WTC11 (cell line): ENCODE measurements around the gene GSG1L. TPM values are rescaled to one million over a fixed set of nuclear protein-coding genes. Genes with fewer than 3 reads are reported as not detected.

Experiments
- ATAC-seq: fragments of 200-7000 bp; cut with Tn5 transposase; 2 replicates; pipeline ENCODE4 v1.10.0; 2021; ENCODE audit warnings: mild to moderate bottlenecking, moderate library complexity
- CTCF ChIA-PET: fragments of 300-600 bp; sonication (Branson Sonifier 250); formaldehyde crosslinking; loops from one replicate; lab custom pipeline; 2021; ENCODE audit warnings: antibody characterized with exemption; lab: Charles Lee
- POLR2A ChIA-PET: fragments of 350-600 bp; sonication (Branson Sonifier 250); formaldehyde crosslinking; loops from one replicate; lab custom pipeline; 2021; ENCODE audit warnings: antibody characterized with exemption; lab: Charles Lee
- DNase-seq: peaks from one replicate; pipeline ENCODE4 v3.0.0; 2021; ENCODE audit warnings: low spot score
- H3K27ac Mint-ChIP-seq: 2 replicates; pipeline ENCODE4 v1.8.0; 2021; ENCODE audit warnings: mixed read lengths
- H3K27me3 Mint-ChIP-seq: 2 replicates; pipeline ENCODE4 v1.8.0; 2021; ENCODE audit warnings: low read depth, mild to moderate bottlenecking, moderate library complexity, mixed read lengths
- H3K36me3 Mint-ChIP-seq: 2 replicates; pipeline ENCODE4 v1.8.0; 2021; ENCODE audit warnings: mixed read lengths
- H3K4me1 Mint-ChIP-seq: 2 replicates; pipeline ENCODE4 v1.8.0; 2022; ENCODE audit warnings: mixed read lengths
- H3K4me3 Mint-ChIP-seq: 2 replicates; pipeline ENCODE4 v1.8.0; 2021; ENCODE audit warnings: mild to moderate bottlenecking, moderate library complexity, mixed read lengths
- H3K9me3 Mint-ChIP-seq: 2 replicates; pipeline ENCODE4 v1.8.0; 2021; ENCODE audit warnings: mixed read lengths
- CREB1 ChIP-seq: sonication (generic); formaldehyde crosslinking; IDR thresholded peaks from 2 replicates; pipeline ENCODE4 v1.8.0; 2023; ENCODE audit warnings: mild to moderate bottlenecking, missing genetic modification reagents
- E2F4 ChIP-seq: sonication (generic); formaldehyde crosslinking; IDR thresholded peaks from 2 replicates; pipeline ENCODE4 v1.8.1; 2022; ENCODE audit warnings: low read depth, mild to moderate bottlenecking, moderate library complexity, missing genetic modification reagents, borderline replicate concordance
- ELF4 ChIP-seq: sonication (generic); formaldehyde crosslinking; IDR thresholded peaks from 2 replicates; pipeline ENCODE4 v1.8.1; 2022; ENCODE audit warnings: low read depth, mild to moderate bottlenecking, moderate library complexity, missing genetic modification reagents
- ERG ChIP-seq: fragments of 250-450 bp; sonication (Bioruptor Pico); IDR thresholded peaks from 2 replicates; pipeline ENCODE4 v1.8.0; 2021; ENCODE audit warnings: mild to moderate bottlenecking
- GTF2I ChIP-seq: fragments of 250-450 bp; sonication (Bioruptor Pico); conservative IDR thresholded peaks from 2 replicates; pipeline ENCODE4 v1.4.0; 2021; ENCODE audit warnings: mild to moderate bottlenecking
- HMGXB4 ChIP-seq: sonication (generic); formaldehyde crosslinking; IDR thresholded peaks from 2 replicates; pipeline ENCODE4 v1.8.1; 2023; ENCODE audit warnings: mild to moderate bottlenecking, moderate library complexity, missing genetic modification reagents
- MAX ChIP-seq: sonication (generic); formaldehyde crosslinking; IDR thresholded peaks from 2 replicates; pipeline ENCODE4 v1.8.0; 2022; ENCODE audit warnings: mild to moderate bottlenecking, missing genetic modification reagents
- NR1H2 ChIP-seq: sonication (generic); formaldehyde crosslinking; IDR thresholded peaks from 2 replicates; pipeline ENCODE4 v1.9.0; 2021; ENCODE audit warnings: mild to moderate bottlenecking, moderate library complexity, missing genetic modification reagents
- PRDM15 ChIP-seq: sonication (generic); formaldehyde crosslinking; IDR thresholded peaks from 2 replicates; pipeline ENCODE4 v1.8.0; 2022; ENCODE audit warnings: missing genetic modification reagents
- PRRX2 ChIP-seq: fragments of 250-450 bp; sonication (Bioruptor Pico); IDR thresholded peaks from 2 replicates; pipeline ENCODE4 v1.8.0; 2021; ENCODE audit warnings: mild to moderate bottlenecking
- USF1 ChIP-seq: sonication (generic); formaldehyde crosslinking; IDR thresholded peaks from 2 replicates; pipeline ENCODE4 v1.8.0; 2022; ENCODE audit warnings: mild to moderate bottlenecking, missing genetic modification reagents
- ZMAT4 ChIP-seq: fragments of 250-450 bp; sonication (Bioruptor Pico); IDR thresholded peaks from 2 replicates; pipeline ENCODE4 v1.9.0; 2021; ENCODE audit warnings: mild to moderate bottlenecking
- ZNF138 ChIP-seq: sonication (generic); formaldehyde crosslinking; conservative IDR thresholded peaks from 2 replicates; pipeline ENCODE4 v1.8.1; 2022; ENCODE audit warnings: mild to moderate bottlenecking, moderate library complexity, missing genetic modification reagents
- ZNF281 ChIP-seq: sonication (generic); formaldehyde crosslinking; IDR thresholded peaks from 2 replicates; pipeline ENCODE4 v1.8.0; 2023; ENCODE audit warnings: mild to moderate bottlenecking, missing genetic modification reagents
- ZNF317 ChIP-seq: sonication (generic); formaldehyde crosslinking; IDR thresholded peaks from 2 replicates; pipeline ENCODE4 v1.8.1; 2023; ENCODE audit warnings: low read depth, mild to moderate bottlenecking, moderate library complexity, missing genetic modification reagents, borderline replicate concordance
- total RNA-seq: library from RNA; stranded (reverse); gene quantifications from 3 replicates; pipeline ENCODE4 v1.2.3, GENCODE V29; 2021

GSG1L gene
- total RNA-seq, 1 experiment from 2014 or later = 0.28 TPM

- DNase-seq = no peak
- H3K9me3 Mint-ChIP-seq = peaks cover 3% of the 10 kb centered on the region; the same call in 1 of the 2 replicates
- CTCF ChIA-PET = interaction anchor here (0.8 to 1.2 kb wide), 2 partner anchors 19 to 40 kb away, joined by 3 to 4 read pairs; no protein-coding TSS in a partner anchor
- TF ChIP-seq ZNF138 (CRISPR knock-in tag) (no peak), ZNF317 (CRISPR knock-in tag) (no peak), E2F4 (no peak), ZMAT4 (CRISPR knock-in tag) (no peak), ELF4 (CRISPR knock-in tag) (no peak), ZNF281 (no peak), USF1 (no peak), NR1H2 (CRISPR knock-in tag) (no peak), MAX (no peak), CREB1 (CRISPR knock-in tag) (no peak), ERG (CRISPR knock-in tag) (no peak), PRRX2 (CRISPR knock-in tag) (no peak), GTF2I (no peak), HMGXB4 (no peak), PRDM15 (CRISPR knock-in tag) (no peak)
- TF ChIP-seq, all 79 proteins: peak for 0
- no peak for ATAC-seq
- H3K27me3 Mint-ChIP-seq = no peaks in the 10 kb centered on the region
- POLR2A ChIA-PET = no interaction called here
- no peak overlapping the region for H3K27ac Mint-ChIP-seq
- H3K4me1 Mint-ChIP-seq = no peaks in the 10 kb centered on the region
- peaks cover 10% of the 10 kb centered on the region for H3K36me3 Mint-ChIP-seq
- no peak overlapping the region for H3K4me3 Mint-ChIP-seq
These were observed 323.7 kb downstream of the GSG1L start for GRCh38 chr16:27739606-27740357.
